Measurements from ENCODE around the gene PLCH1. TPM values are rescaled to one million over a fixed set of nuclear protein-coding genes. Genes with fewer than 3 reads are reported as not detected.

Gene PLCH1, protein sequence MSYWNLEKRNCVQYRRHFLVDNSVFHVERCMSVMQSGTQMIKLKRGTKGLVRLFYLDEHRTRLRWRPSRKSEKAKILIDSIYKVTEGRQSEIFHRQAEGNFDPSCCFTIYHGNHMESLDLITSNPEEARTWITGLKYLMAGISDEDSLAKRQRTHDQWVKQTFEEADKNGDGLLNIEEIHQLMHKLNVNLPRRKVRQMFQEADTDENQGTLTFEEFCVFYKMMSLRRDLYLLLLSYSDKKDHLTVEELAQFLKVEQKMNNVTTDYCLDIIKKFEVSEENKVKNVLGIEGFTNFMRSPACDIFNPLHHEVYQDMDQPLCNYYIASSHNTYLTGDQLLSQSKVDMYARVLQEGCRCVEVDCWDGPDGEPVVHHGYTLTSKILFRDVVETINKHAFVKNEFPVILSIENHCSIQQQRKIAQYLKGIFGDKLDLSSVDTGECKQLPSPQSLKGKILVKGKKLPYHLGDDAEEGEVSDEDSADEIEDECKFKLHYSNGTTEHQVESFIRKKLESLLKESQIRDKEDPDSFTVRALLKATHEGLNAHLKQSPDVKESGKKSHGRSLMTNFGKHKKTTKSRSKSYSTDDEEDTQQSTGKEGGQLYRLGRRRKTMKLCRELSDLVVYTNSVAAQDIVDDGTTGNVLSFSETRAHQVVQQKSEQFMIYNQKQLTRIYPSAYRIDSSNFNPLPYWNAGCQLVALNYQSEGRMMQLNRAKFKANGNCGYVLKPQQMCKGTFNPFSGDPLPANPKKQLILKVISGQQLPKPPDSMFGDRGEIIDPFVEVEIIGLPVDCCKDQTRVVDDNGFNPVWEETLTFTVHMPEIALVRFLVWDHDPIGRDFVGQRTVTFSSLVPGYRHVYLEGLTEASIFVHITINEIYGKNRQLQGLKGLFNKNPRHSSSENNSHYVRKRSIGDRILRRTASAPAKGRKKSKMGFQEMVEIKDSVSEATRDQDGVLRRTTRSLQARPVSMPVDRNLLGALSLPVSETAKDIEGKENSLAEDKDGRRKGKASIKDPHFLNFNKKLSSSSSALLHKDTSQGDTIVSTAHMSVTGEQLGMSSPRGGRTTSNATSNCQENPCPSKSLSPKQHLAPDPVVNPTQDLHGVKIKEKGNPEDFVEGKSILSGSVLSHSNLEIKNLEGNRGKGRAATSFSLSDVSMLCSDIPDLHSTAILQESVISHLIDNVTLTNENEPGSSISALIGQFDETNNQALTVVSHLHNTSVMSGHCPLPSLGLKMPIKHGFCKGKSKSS (N-terminal part only)
- total RNA-seq, result 1.0 to 1.3 TPM (median 1.2 TPM) in 3 replicates

GRCh38 chr3:155744626-155745324 is at the start of gene PLCH1:
Gene PLCH1, minus strand, starts transcription at chr3:155745071. Its CDS starts 40,847 bp downstream, at chr3:155704224.
- no peaks in the 10 kb centered on the region for H3K9me3 Mint-ChIP-seq
- H3K4me3 Mint-ChIP-seq, result peak within 1 kb of the TSS; percentile 91
- peaks cover 47% of the 10 kb centered on the region for H3K27me3 Mint-ChIP-seq (ENCODE audit: low read depth)
- peak; percentile 47 to 59 for DNase-seq (ENCODE audit: low spot score in 2 of 2, unreplicated experiment in 2 of 2)
- peaks cover 45% of the 10 kb centered on the region for H3K4me1 Mint-ChIP-seq
- TF ChIP-seq CTCF (IDR thresholded peaks at IDR 0.05; ENCODE audit: unreplicated experiment), result no peak
- H3K27ac Mint-ChIP-seq, result peak within 1 kb of the TSS; percentile 77
- H3K36me3 Mint-ChIP-seq, result no peaks in the 10 kb centered on the region

GRCh38 chr3:155792532-155792931 is 47.7 kb upstream of the PLCH1 start:
- H3K4me1 Mint-ChIP-seq, result no peaks in the 10 kb centered on the region
- no peak for DNase-seq (ENCODE audit: low spot score in 2 of 2, unreplicated experiment in 2 of 2)
- no peak for TF ChIP-seq CTCF (IDR thresholded peaks at IDR 0.05; ENCODE audit: unreplicated experiment)
- no peak overlapping the region for H3K4me3 Mint-ChIP-seq
- H3K9me3 Mint-ChIP-seq, result peaks cover 39% of the 10 kb centered on the region
- no peaks in the 10 kb centered on the region for H3K27me3 Mint-ChIP-seq (ENCODE audit: low read depth)
- H3K27ac Mint-ChIP-seq, result no peak overlapping the region
- H3K36me3 Mint-ChIP-seq, result peaks cover 68% of the 10 kb centered on the region

- Mint-ChIP-seq H3K27me3 (ENCODE audit: low read depth) (no peaks in the 10 kb centered on the region), H3K9me3 (peaks cover 29% of the 10 kb centered on the region), H3K4me3 (no peak overlapping the region), H3K36me3 (peaks cover 57% of the 10 kb centered on the region), H3K27ac (no peak overlapping the region), H3K4me1 (no peaks in the 10 kb centered on the region)
- DNase-seq (ENCODE audit: low spot score in 2 of 2, unreplicated experiment in 2 of 2), result no peak
- TF ChIP-seq CTCF (IDR thresholded peaks at IDR 0.05; ENCODE audit: unreplicated experiment), result no peak
These were observed 46.3 kb upstream of the PLCH1 start for GRCh38 chr3:155791190-155791589.

DNA sequence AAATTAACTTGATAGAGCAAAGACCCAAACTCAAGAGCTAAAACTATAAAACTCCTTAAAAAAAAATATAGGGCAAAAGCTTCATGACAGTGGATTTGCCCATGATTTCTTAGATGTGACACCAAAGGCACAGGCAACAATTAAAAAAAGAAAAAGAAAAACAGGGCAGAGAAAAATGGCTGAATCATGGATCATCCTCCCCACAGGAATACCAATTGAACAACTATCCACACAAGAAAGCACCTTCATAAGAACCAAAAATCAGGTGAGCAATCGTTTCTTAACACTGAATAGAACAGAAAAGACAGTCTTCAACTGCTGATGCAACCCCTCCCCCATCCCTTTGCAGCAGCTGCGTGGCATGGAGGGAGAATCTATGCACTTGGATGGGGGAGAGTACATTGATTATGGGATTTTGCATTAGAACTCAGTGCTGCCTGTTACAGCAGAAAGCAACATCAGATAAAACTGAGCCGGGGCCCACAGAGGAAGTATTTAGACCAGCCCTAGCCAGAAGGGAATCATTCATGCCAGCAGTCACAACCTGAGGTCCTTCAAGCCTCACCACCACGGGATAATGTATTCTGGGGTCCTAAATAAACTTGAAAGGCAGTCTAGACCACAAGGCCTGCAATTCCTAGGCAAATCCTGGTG is 45.5 kb upstream of the PLCH1 start:
- no peak overlapping the region for H3K4me3 Mint-ChIP-seq
- peaks cover 25% of the 10 kb centered on the region for H3K9me3 Mint-ChIP-seq
- H3K27ac Mint-ChIP-seq, result no peak overlapping the region
- no peak for DNase-seq (ENCODE audit: low spot score in 2 of 2, unreplicated experiment in 2 of 2)
- peaks cover 53% of the 10 kb centered on the region for H3K36me3 Mint-ChIP-seq
- H3K27me3 Mint-ChIP-seq (ENCODE audit: low read depth), result no peaks in the 10 kb centered on the region
- H3K4me1 Mint-ChIP-seq, result no peaks in the 10 kb centered on the region
- TF ChIP-seq CTCF (IDR thresholded peaks at IDR 0.05; ENCODE audit: unreplicated experiment), result no peak

Measured in mesothelial cell of epicardium (in vitro differentiated cells).